Measurements from ENCODE around the gene FXR2. TPM values are rescaled to one million over a fixed set of nuclear protein-coding genes. Genes with fewer than 3 reads are reported as not detected.
"Not testable (repeated sequence)": the region's sequence is repeated elsewhere in the genome, so short reads cannot be mapped to it uniquely, and the experiment has no call there.

Gene FXR2
- total RNA-seq, 2 experiments from 2014 or later = 30.4 to 31.2 TPM

- ChIA-PET POLR2A (no interaction called here), CTCF (no interaction called here)
- Mint-ChIP-seq H3K4me3 (no peak overlapping the region), H3K27ac (no peak overlapping the region), H3K4me1 (peaks cover 27% of the 10 kb centered on the region), H3K36me3 (ENCODE audit: low read depth) (no peaks in the 10 kb centered on the region), H3K9me3 (no peaks in the 10 kb centered on the region), H3K27me3 (peaks cover 11% of the 10 kb centered on the region)
- DNase-seq = peak; percentile 37
Measured at GRCh38 chr17:7644775-7645174, 30.1 kb upstream of the FXR2 start.

GRCh38 chr17:7641635-7642034 is 26.9 kb upstream of the FXR2 start:
- ChIA-PET CTCF (interaction anchor here (0.9 to 2.7 kb wide), 3 partner anchors 9 to 46 kb away, joined by 3 to 16 read pairs (median 13); partner anchors contain the start of genes TP53 and WRAP53), POLR2A (interaction anchor here (1.1 to 3.6 kb wide), 3 partner anchors 14 to 44 kb away, joined by 3 to 28 read pairs (median 3); partner anchors contain the start of genes FXR2, SAT2, TP53 and WRAP53)
- Mint-ChIP-seq H3K4me3 (peak overlapping the region; percentile 68), H3K4me1 (peaks cover 26% of the 10 kb centered on the region), H3K27ac (peak overlapping the region; percentile 69)
- DNase-seq = peak; percentile 47
- H3K36me3 Mint-ChIP-seq (ENCODE audit: low read depth); H3K9me3 Mint-ChIP-seq; H3K27me3 Mint-ChIP-seq: not testable (repeated sequence)

- Mint-ChIP-seq H3K27me3 (peaks cover 2% of the 10 kb centered on the region), H3K36me3 (ENCODE audit: low read depth) (no peaks in the 10 kb centered on the region), H3K27ac (no peak overlapping the region), H3K4me1 (peaks cover 24% of the 10 kb centered on the region), H3K4me3 (no peak overlapping the region), H3K9me3 (no peaks in the 10 kb centered on the region)
- ChIA-PET CTCF (interaction anchor here (0.9 to 2.7 kb wide), 2 partner anchors 8 to 47 kb away, joined by 3 to 16 read pairs; partner anchors contain the start of genes TP53 and WRAP53), POLR2A (interaction anchor here (1.1 to 3.6 kb wide), 2 partner anchors 26 to 45 kb away, joined by 3 to 28 read pairs; partner anchors contain the start of genes FXR2, TP53 and WRAP53)
- no peak for DNase-seq
Measured at GRCh38 chr17:7640783-7641182, 26.1 kb upstream of the FXR2 start.

GRCh38 chr17:7636163-7636562 is 21.5 kb upstream of the FXR2 start:
- Mint-ChIP-seq H3K4me1 (peaks cover 2% of the 10 kb centered on the region), H3K27me3 (peaks cover 2% of the 10 kb centered on the region), H3K9me3 (no peaks in the 10 kb centered on the region), H3K27ac (no peak overlapping the region), H3K4me3 (no peak overlapping the region), H3K36me3 (ENCODE audit: low read depth) (no peaks in the 10 kb centered on the region)
- CTCF ChIA-PET = no interaction called here
- no peak for DNase-seq
- POLR2A ChIA-PET = interaction anchor here (0.6 kb wide), 1 partner anchor 50 kb away, joined by 4 read pairs; no protein-coding TSS in a partner anchor

GRCh38 chr17:7634384-7634783 is 19.7 kb upstream of the FXR2 start:
- H3K27me3 Mint-ChIP-seq = peaks cover 2% of the 10 kb centered on the region
- H3K9me3 Mint-ChIP-seq = no peaks in the 10 kb centered on the region
- ChIA-PET POLR2A (interaction anchor here (6.4 kb wide), 1 partner anchor 52 kb away, joined by 57 read pairs; the partner anchor contains the start of genes TP53 and WRAP53), CTCF (interaction anchor here (0.6 to 5.0 kb wide), 5 partner anchors 38 to 471 kb away, joined by 3 to 50 read pairs (median 3); partner anchors contain the start of genes TP53 and WRAP53)
- peak; percentile 28 for DNase-seq
- no peak overlapping the region for H3K4me3 Mint-ChIP-seq
- H3K27ac Mint-ChIP-seq = no peak overlapping the region
- peaks cover 2% of the 10 kb centered on the region for H3K4me1 Mint-ChIP-seq
- H3K36me3 Mint-ChIP-seq (ENCODE audit: low read depth) = no peaks in the 10 kb centered on the region

- POLR2A ChIA-PET = interaction anchor here (0.5 to 6.4 kb wide), 4 partner anchors 18 to 212 kb away, joined by 3 to 57 read pairs (median 4); partner anchors contain the start of genes FXR2, TP53 and WRAP53
- Mint-ChIP-seq H3K27ac (no peak overlapping the region), H3K4me1 (peaks cover 2% of the 10 kb centered on the region), H3K9me3 (no peaks in the 10 kb centered on the region), H3K36me3 (ENCODE audit: low read depth) (no peaks in the 10 kb centered on the region), H3K27me3 (no peaks in the 10 kb centered on the region), H3K4me3 (no peak overlapping the region)
- DNase-seq = no peak
- CTCF ChIA-PET = interaction anchor here (0.8 to 5.0 kb wide), 12 partner anchors 8 to 98 kb away, joined by 3 to 50 read pairs (median 4); partner anchors contain the start of genes FXR2, TP53 and WRAP53
Measured at GRCh38 chr17:7633093-7633492, 18.4 kb upstream of the FXR2 start.

GRCh38 chr17:7632492-7632894 is 17.8 kb upstream of the FXR2 start:
- ChIA-PET POLR2A (interaction anchor here (1.3 to 6.4 kb wide), 3 partner anchors 17 to 213 kb away, joined by 3 to 57 read pairs (median 4); partner anchors contain the start of genes FXR2, TP53 and WRAP53), CTCF (interaction anchor here (0.8 to 5.0 kb wide), 13 partner anchors 9 to 99 kb away, joined by 3 to 50 read pairs (median 4); partner anchors contain the start of genes FXR2, TP53 and WRAP53)
- peak; percentile 47 for DNase-seq
- H3K27me3 Mint-ChIP-seq = no peaks in the 10 kb centered on the region
- H3K4me3 Mint-ChIP-seq = no peak overlapping the region
- no peaks in the 10 kb centered on the region for H3K9me3 Mint-ChIP-seq
- H3K27ac Mint-ChIP-seq = no peak overlapping the region
- peaks cover 5% of the 10 kb centered on the region for H3K4me1 Mint-ChIP-seq
- no peaks in the 10 kb centered on the region for H3K36me3 Mint-ChIP-seq (ENCODE audit: low read depth)

- Mint-ChIP-seq H3K27me3 (no peaks in the 10 kb centered on the region), H3K4me1 (peaks cover 10% of the 10 kb centered on the region), H3K4me3 (no peak overlapping the region), H3K36me3 (ENCODE audit: low read depth) (no peaks in the 10 kb centered on the region), H3K27ac (no peak overlapping the region), H3K9me3 (no peaks in the 10 kb centered on the region)
- ChIA-PET CTCF (interaction anchor here (0.8 to 5.0 kb wide), 11 partner anchors 10 to 99 kb away, joined by 3 to 50 read pairs (median 4); partner anchors contain the start of genes FXR2, TP53 and WRAP53), POLR2A (interaction anchor here (1.3 to 6.4 kb wide), 3 partner anchors 16 to 214 kb away, joined by 3 to 57 read pairs (median 4); partner anchors contain the start of genes FXR2, TP53 and WRAP53)
- DNase-seq = no peak
Measured at GRCh38 chr17:7631398-7632380, 17.0 kb upstream of the FXR2 start.

- CTCF ChIA-PET = interaction anchor here (0.7 to 1.0 kb wide), 2 partner anchors 56 to 58 kb away, joined by 3 to 4 read pairs; no protein-coding TSS in a partner anchor
- Mint-ChIP-seq H3K4me3 (no peak within 1 kb of the TSS), H3K4me1 (peaks cover 16% of the 10 kb centered on the region), H3K36me3 (ENCODE audit: low read depth) (peaks cover 3% of the 10 kb centered on the region), H3K9me3 (no peaks in the 10 kb centered on the region), H3K27ac (no peak within 1 kb of the TSS), H3K27me3 (no peaks in the 10 kb centered on the region)
- no peak for DNase-seq
- POLR2A ChIA-PET = interaction anchor here (0.8 to 6.4 kb wide), 2 partner anchors 16 to 57 kb away, joined by 4 to 57 read pairs; partner anchors contain the start of genes FXR2, TP53 and WRAP53
Measured at GRCh38 chr17:7629939-7630571, 15.4 kb upstream of the FXR2 start, which contains the start of gene SHBG. Gene SHBG (plus strand): TSS chr17:7630135. CDS start chr17:7630173, 38 bp downstream.

GRCh38 chr17:7627250-7628121 is 12.8 kb upstream of the FXR2 start, which contains the start of gene SAT2:
Gene SAT2 (minus strand): TSS chr17:7627821. CDS start chr17:7627635, 186 bp downstream.
- Mint-ChIP-seq H3K27ac (peak within 1 kb of the TSS; percentile 47), H3K4me3 (peak within 1 kb of the TSS; percentile 92), H3K27me3 (no peaks in the 10 kb centered on the region), H3K36me3 (ENCODE audit: low read depth) (peaks cover 3% of the 10 kb centered on the region), H3K4me1 (peaks cover 16% of the 10 kb centered on the region), H3K9me3 (no peaks in the 10 kb centered on the region)
- DNase-seq = peak; percentile 88
- ChIA-PET POLR2A (interaction anchor here (0.7 to 4.5 kb wide), 9 partner anchors 10 to 492 kb away, joined by 3 to 63 read pairs (median 3); partner anchors contain the start of genes ACAP1, FXR2, MPDU1 and TP53), CTCF (interaction anchor here (0.6 to 2.4 kb wide), 8 partner anchors 8 to 449 kb away, joined by 3 to 25 read pairs (median 5); partner anchors contain the start of genes FXR2, MPDU1, TP53 and WRAP53)

GRCh38 chr17:7626956-7627249 is 12.2 kb upstream of the FXR2 start:
- H3K4me1 Mint-ChIP-seq = peaks cover 14% of the 10 kb centered on the region
- no peak for DNase-seq
- H3K9me3 Mint-ChIP-seq = no peaks in the 10 kb centered on the region
- no peaks in the 10 kb centered on the region for H3K27me3 Mint-ChIP-seq
- peak overlapping the region; percentile 92 for H3K4me3 Mint-ChIP-seq
- ChIA-PET POLR2A (interaction anchor here (1.4 to 4.5 kb wide), 4 partner anchors 12 to 216 kb away, joined by 3 to 63 read pairs (median 12); partner anchors contain the start of genes FXR2, MPDU1, TP53 and WRAP53), CTCF (interaction anchor here (1.5 to 2.4 kb wide), 4 partner anchors 9 to 61 kb away, joined by 3 to 25 read pairs (median 10); partner anchors contain the start of genes FXR2, TP53 and WRAP53)
- H3K36me3 Mint-ChIP-seq (ENCODE audit: low read depth) = peaks cover 3% of the 10 kb centered on the region
- H3K27ac Mint-ChIP-seq = no peak overlapping the region
